NCI-H146 (cell line): ENCODE measurements around the gene ATF5.
A peak's percentile ranks its signal among the peaks of the same experiment; 100 is the strongest.

Source experiments
- DNase-seq: peaks from one replicate; lab custom pipeline; 2025; lab: John Stamatoyannopoulos, UW

Gene ATF5, protein sequence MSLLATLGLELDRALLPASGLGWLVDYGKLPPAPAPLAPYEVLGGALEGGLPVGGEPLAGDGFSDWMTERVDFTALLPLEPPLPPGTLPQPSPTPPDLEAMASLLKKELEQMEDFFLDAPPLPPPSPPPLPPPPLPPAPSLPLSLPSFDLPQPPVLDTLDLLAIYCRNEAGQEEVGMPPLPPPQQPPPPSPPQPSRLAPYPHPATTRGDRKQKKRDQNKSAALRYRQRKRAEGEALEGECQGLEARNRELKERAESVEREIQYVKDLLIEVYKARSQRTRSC

DNA sequence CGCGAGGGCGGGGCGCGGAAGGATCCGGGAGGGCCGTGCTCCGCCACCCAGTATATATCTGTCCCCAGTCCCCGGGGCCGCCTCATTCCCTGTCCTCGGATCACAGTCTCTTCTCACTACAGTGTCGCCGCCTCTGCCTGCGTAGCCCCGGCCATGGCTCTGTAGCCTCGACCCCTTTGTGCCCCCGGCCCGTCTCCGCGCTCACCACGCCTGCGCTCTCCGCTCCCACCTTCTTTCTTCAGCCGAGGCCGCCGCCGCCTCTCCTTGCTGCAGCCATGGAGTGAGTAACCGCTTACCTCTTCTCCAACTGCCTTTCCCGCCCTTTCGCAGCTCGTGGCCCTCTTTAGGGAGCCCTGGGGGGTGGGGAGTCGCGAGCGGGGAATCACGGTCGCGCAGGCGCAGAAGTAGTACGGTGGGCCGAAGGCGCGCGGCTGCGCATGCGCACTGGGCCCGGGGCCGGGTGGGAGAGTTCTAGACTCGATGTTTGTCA, at the start of gene ATF5, which contains the start of gene NUP62:
TSS of gene ATF5 (plus strand) at position 85 of the 490 bp plus-strand sequence. CDS start 1,646 bp downstream, outside the sequence.
TSS of gene NUP62 (minus strand) at position 384 of the 490 bp plus-strand sequence. CDS start 19,697 bp downstream, outside the sequence.
- peak; percentile 97 for DNase-seq

- DNase-seq = no peak
Measured at GRCh38 chr19:49879243-49879963, 49.6 kb upstream of the ATF5 start.

DNA sequence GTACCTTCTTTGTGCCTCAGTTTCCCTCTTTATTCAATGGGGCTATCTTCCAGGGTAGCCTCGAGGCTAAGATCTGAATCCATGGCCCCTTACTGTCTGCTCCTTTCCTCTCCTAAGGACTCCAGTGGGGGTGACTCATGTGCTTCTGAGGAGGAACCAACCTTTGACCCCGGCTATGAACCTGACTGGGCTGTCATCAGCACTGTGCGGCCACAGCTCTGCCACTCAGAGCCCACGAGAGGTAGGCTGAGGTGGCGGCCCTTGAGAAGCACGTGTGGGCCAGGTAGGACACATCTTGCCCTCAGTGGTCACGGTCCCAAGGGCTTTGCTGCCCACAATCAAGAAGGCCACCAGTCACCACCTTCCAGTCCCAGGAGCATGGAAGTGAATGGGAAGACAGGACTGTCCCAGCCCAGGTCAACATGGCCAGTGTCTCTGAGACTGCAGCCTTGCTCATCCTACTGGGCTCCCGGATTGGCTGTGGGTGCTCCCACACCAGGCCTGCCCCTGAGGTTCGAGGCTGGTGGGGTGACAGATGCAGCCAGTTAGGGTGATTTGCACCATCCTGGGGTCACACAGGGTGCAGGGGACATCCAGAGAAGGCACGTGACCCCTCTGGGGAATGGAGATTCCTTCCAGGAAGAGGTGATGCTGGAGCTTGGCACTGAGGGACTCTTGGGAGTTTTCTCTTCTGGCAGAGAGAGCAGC, 48.7 kb upstream of the ATF5 start:
- no peak for DNase-seq

DNA sequence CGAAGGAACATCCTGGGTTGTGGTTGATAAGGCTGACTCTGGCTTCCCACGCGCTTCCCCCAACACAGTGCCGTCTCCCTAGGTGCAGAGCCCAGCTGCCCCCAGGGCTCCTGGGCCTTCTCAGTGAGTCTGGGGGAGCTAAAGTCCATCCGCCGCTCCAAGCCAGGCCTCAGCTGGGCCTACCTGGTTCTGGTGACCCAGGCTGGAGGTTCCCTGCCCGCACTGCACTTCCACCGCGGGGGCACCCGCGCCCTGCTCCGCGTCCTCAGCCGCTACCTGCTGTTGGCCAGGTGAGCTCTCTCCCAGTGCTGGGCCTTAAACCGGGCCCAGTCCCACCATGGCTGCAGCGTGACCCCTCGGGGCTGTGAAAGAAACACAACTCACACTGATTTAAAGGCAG, 47.8 kb upstream of the ATF5 start:
- DNase-seq = no peak

DNA sequence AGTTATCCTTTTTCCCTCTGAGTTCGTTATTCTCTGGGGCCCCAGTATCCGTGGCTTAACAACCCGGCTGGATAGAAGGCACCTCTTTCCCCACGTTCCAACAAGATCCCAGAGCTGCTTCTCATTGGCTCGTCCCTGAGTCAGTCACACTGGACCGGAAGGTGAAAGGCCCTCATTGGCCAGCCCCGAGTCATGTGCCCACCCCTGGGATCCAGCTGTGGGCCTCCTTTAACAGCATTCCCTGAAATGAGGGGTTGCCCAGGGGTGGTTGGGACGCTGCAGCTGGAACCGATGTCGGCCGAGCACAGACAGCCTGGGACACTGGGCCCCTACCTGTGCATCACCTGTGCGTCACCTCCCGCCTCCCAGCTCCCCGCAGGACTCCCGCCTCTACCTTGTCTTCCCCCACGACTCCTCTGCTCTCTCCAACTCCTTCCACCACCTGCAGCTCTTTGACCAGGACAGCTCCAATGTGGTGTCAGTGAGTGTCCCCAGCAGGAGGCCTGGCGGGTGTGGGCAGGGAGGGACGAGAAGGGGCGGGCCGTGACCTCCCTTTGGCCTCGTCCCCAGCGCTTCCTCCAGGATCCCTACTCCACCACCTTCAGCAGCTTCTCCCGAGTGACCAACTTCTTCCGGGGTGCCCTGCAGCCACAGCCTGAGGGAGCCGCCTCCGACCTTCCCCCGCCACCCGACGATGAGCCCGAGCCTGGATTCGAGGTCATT, 47.2 kb upstream of the ATF5 start:
- no peak for DNase-seq

DNA sequence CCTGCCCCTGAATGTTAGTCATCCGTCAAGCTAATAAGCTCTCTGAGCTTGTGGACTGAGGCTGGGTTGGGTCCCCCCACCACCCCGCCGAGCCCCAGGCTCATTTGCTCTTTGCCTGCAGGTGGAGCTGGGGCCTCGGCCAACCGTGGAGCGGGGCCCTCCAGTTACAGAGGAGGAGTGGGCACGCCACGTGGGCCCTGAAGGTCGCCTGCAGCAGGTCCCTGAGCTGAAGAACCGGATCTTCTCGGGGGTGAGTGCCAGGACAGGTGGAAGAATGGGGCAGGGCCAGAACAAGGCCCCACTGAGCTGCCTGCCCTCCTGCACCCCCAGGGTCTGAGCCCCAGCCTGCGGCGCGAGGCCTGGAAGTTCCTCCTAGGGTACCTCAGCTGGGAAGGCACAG, 46.4 kb upstream of the ATF5 start:
- no peak for DNase-seq

DNA sequence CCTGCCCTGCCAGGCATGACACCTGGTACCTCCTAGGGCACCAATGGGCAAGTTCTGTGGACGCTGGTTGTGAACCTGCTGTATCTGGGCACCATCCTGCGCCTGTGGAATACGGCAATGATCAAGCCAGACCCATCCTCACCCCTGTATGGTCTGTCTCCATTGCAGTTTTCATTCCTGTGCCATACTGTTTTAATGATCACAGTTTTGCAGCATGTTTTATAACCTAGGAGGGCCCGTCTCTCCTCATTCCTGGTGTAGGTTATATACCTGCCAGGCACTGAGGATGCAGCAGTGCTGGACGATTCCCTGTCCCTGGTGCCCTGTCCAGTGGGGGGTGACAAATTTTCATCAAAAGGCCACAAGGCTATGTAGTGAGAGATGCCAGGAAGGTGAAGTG, 45.9 kb upstream of the ATF5 start:
- DNase-seq = no peak

DNA sequence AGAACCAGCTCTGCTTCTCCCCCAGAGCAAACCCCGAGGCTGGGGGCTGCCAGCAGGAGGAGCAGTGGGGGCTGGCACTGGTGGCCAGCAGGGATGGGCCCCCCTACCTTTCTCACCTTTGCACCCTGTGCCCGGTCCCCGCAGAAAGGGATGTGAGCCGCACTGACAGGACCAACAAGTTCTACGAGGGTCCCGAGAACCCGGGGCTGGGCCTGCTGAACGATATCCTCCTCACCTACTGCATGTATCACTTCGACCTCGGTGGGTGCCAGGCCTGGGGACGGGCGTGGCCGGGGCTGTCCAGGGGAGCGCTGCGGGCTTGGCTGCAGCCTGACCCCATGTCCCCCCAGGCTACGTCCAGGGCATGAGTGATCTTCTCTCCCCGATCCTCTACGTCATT, 44.9 kb upstream of the ATF5 start:
- DNase-seq = no peak

- DNase-seq = no peak
Measured at GRCh38 chr19:49884760-49885159, 44.2 kb upstream of the ATF5 start.

DNA sequence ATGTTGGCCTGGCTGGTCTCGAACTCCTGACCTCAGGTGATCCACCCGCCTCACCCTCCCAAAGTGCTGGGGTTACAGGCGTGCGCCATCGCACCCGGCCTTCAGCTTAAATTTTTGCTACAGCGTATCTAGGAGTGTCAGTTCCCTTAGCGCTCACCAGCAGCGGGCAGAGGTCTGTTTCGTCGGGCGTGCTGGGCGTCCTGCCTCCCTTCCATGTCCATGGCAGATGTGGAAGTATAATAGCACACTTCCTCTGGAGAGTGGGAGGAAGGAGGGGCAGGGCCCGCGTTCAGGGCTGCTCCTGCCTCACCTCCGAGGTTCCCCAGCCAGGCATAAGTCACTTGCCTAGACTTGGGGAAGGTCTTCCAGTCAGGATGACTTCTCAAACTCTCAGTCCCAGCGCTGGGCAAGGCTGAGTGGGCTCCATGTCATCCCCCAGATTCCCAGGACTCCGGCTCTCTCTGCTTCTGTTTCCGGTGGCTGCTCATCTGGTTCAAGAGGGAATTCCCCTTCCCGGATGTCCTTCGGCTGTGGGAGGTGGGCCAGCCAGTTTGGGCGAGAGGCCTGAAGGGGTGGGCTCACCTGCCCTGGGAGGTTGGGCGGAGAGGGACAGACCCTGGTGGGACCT, 41.9 kb upstream of the ATF5 start:
- no peak for DNase-seq

DNA sequence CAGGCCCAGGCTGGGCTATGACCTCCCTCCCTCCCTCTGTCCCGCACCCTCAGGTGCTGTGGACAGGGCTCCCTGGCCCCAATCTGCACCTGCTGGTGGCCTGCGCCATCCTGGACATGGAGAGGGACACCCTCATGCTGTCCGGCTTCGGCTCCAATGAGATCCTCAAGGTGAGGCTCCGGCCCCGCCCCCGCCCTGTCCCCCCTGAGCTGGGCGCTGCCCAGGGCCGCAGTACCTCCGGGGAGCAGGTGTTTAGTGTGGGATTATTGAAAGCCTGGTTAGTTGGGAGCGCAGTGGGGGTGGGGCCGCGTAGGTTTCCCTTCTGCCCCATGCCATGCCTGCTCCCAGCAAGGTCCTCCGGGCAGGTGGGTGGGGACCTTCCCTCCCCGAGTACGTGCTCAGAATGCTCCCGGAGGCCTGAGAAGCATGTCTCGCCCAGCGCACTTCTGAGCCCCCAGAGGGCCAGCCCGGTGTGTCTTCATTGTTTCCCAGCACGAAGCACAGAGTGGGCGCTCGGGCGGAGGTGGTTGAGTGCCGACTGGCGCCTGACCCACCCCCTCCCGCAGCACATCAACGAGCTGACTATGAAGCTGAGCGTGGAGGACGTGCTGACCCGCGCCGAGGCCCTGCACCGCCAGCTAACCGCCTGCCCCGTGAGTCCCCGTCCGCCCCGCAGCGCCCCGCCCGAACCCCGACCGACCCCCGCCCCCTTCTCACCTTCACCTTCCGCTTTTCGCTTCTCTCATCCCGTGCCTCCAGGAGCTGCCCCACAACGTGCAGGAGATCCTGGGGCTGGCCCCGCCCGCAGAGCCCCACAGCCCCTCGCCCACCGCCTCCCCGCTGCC, 41.1 kb upstream of the ATF5 start:
- peak; percentile 72 for DNase-seq

GRCh38 chr19:49888510-49888824, 40.5 kb upstream of the ATF5 start:
- DNase-seq = peak; percentile 84

GRCh38 chr19:49889038-49889686, 39.8 kb upstream of the ATF5 start:
- no peak for DNase-seq

- peak; percentile 83 for DNase-seq
Measured at GRCh38 chr19:49889687-49890348, 39.2 kb upstream of the ATF5 start.

- peak; percentile 87 for DNase-seq
Measured at GRCh38 chr19:49890349-49891311, 38.4 kb upstream of the ATF5 start.

DNA sequence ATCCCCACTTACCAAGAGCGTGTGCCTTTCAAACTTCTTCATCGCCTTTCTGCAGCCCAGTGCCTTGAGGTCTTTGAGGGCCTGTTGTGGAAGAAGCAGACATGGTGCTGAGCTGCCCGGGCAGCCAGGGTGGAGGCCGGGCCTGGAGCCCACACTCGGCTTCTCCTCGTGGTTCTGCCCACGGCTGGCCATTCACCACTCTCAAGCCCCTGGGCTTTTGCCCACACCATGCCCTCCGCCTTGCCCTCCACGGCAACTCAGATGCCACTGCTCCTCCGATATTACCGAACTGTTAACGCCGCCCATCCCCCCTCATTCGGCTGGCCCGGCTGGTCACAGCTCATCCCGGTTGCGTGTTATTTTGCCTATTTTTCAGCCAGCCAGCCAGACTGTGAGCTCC, 37.6 kb upstream of the ATF5 start:
- DNase-seq = no peak

DNA sequence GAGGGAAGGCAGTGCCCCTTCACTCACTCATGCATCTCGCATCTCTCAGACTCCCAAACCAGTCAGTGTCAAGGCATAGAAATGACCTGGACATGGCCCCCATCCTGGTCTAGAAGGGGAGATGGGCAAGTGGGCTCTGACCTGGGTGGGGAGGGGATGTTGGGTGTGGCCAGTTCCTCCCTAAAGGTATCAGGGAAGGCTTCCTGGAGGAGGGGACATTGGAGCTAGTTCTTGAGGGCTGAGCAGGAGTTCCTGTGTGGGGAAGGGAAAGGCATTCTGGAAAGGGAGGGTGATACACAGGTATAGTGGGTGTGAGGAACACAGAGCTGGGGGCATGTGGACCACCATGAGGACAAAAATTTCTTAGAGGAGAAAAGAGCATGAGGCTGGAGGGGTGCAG, 36.3 kb upstream of the ATF5 start:
- DNase-seq = no peak

DNA sequence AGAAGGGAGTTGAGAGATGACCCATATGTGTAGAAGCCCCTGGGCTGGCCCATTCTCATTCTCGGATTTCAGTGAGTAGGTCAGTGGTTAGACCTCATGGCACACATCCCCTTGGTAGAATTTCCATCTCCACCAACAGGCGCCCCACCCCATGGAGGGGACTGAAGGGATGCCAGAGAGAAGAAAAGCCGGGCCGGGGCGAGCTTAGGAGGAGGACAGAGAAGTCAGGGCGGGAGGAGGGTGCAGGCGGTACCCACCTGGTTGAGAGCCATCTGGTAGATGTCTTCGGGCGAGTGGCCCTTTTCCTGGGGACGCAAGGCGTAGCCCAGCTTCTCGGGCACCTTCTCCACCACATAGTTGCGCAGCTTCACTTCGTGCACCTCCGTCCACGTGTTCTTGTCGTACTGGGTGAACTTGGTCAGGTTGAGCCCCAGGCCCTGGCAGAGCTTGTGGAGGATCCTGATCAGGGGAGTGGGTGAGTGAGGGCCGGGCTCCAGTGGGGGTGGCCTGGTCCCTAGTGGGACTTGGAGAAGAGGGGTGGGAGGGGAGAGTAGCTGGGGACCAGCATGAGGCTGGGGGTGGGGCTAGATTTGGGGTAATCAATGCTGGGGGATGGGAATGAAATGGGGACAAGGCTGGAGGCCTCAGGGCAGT, 34.9 kb upstream of the ATF5 start:
- no peak for DNase-seq
